ENCODE data around the gene GALNT5.

GALNT5 gene

GRCh38 chr2:157304811-157305722, 47.6 kb downstream of the GALNT5 start:
- Histone ChIP-seq H3K36me3 (ENCODE audit: low read length) (no peaks in the 10 kb centered on the region), H3K9me2 (replicated peaks; ENCODE audit: insufficient read depth, low read length) (no peaks in the 10 kb centered on the region), H3K9me3 (ENCODE audit: insufficient read depth, low read length) (no peaks in the 10 kb centered on the region), H2AFZ (ENCODE audit: low read depth, low read length, severe bottlenecking) (no peak overlapping the region), H3K4me3 (ENCODE audit: insufficient read depth, low read length, poor library complexity, severe bottlenecking) (no peak overlapping the region), H3K27me3 (ENCODE audit: low read length) (no peaks in the 10 kb centered on the region), H3F3A (ENCODE audit: insufficient read depth) (no peaks in the 10 kb centered on the region), H3K9ac (ENCODE audit: low read length) (no peak overlapping the region), H3K79me2 (ENCODE audit: insufficient read depth, low read length) (no peaks in the 10 kb centered on the region), H4K20me1 (ENCODE audit: low read depth, low read length) (no peaks in the 10 kb centered on the region), H3K4me2 (ENCODE audit: low read depth, low read length, poor library complexity, severe bottlenecking) (no peak overlapping the region), H3K27ac (ENCODE audit: low read depth, low read length) (no peak overlapping the region)
- TF ChIP-seq, protein P1, sequence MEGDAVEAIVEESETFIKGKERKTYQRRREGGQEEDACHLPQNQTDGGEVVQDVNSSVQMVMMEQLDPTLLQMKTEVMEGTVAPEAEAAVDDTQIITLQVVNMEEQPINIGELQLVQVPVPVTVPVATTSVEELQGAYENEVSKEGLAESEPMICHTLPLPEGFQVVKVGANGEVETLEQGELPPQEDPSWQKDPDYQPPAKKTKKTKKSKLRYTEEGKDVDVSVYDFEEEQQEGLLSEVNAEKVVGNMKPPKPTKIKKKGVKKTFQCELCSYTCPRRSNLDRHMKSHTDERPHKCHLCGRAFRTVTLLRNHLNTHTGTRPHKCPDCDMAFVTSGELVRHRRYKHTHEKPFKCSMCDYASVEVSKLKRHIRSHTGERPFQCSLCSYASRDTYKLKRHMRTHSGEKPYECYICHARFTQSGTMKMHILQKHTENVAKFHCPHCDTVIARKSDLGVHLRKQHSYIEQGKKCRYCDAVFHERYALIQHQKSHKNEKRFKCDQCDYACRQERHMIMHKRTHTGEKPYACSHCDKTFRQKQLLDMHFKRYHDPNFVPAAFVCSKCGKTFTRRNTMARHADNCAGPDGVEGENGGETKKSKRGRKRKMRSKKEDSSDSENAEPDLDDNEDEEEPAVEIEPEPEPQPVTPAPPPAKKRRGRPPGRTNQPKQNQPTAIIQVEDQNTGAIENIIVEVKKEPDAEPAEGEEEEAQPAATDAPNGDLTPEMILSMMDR (IDR thresholded peaks at IDR 0.05; ENCODE audit: insufficient read depth, low read length, poor library complexity, severe bottlenecking): no peak
- TF ChIP-seq EZH2phosphoT487 (conservative IDR thresholded peaks at IDR 0.05; ENCODE audit: low read length): no peak

DNA sequence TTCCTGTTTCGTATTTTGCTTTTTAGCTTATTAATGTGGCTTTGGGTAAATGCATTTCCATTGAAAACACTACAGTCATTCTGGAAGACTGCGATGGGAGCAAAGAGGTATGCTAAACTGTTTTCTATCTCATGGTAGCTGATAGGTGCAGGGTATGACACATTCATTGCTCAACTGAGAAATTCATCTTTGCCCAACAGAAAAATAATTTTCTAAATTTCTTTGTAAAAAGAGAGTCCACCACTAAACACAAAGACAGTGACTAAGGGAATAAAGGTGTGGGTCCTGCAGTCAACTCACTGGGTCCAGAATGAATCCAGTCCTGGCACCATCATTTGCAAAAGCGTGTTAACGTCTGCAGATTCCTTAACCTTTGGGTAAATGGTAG, 48.2 kb downstream of the GALNT5 start:
- Histone ChIP-seq H2AFZ (ENCODE audit: low read depth, low read length, severe bottlenecking) (no peak overlapping the region), H3K9ac (ENCODE audit: low read length) (no peak overlapping the region), H3F3A (ENCODE audit: insufficient read depth) (no peaks in the 10 kb centered on the region), H3K79me2 (ENCODE audit: insufficient read depth, low read length) (no peaks in the 10 kb centered on the region), H3K9me2 (replicated peaks; ENCODE audit: insufficient read depth, low read length) (no peaks in the 10 kb centered on the region), H3K4me2 (ENCODE audit: low read depth, low read length, poor library complexity, severe bottlenecking) (no peak overlapping the region), H3K4me3 (ENCODE audit: insufficient read depth, low read length, poor library complexity, severe bottlenecking) (no peak overlapping the region), H3K9me3 (ENCODE audit: insufficient read depth, low read length) (no peaks in the 10 kb centered on the region), H3K36me3 (ENCODE audit: low read length) (no peaks in the 10 kb centered on the region), H3K27ac (ENCODE audit: low read depth, low read length) (no peak overlapping the region), H3K27me3 (ENCODE audit: low read length) (no peaks in the 10 kb centered on the region), H4K20me1 (ENCODE audit: low read depth, low read length) (no peaks in the 10 kb centered on the region)
- TF ChIP-seq, protein P1 (IDR thresholded peaks at IDR 0.05; ENCODE audit: insufficient read depth, low read length, poor library complexity, severe bottlenecking): no peak
- no peak for TF ChIP-seq EZH2phosphoT487 (conservative IDR thresholded peaks at IDR 0.05; ENCODE audit: low read length)

GRCh38 chr2:157307021-157307420, 49.5 kb downstream of the GALNT5 start:
- no peak for TF ChIP-seq EZH2phosphoT487 (conservative IDR thresholded peaks at IDR 0.05; ENCODE audit: low read length)
- TF ChIP-seq, protein P1 (IDR thresholded peaks at IDR 0.05; ENCODE audit: insufficient read depth, low read length, poor library complexity, severe bottlenecking): no peak
- no peak overlapping the region for H3K4me3 ChIP-seq (ENCODE audit: insufficient read depth, low read length, poor library complexity, severe bottlenecking)
- H3K36me3 ChIP-seq (ENCODE audit: low read length): no peaks in the 10 kb centered on the region
- H3K27me3 ChIP-seq (ENCODE audit: low read length): no peaks in the 10 kb centered on the region
- no peaks in the 10 kb centered on the region for H3K9me3 ChIP-seq (ENCODE audit: insufficient read depth, low read length)
- no peaks in the 10 kb centered on the region for H3F3A ChIP-seq (ENCODE audit: insufficient read depth)
- no peaks in the 10 kb centered on the region for H3K9me2 ChIP-seq (replicated peaks; ENCODE audit: insufficient read depth, low read length)
- H3K79me2 ChIP-seq (ENCODE audit: insufficient read depth, low read length): no peaks in the 10 kb centered on the region
- no peaks in the 10 kb centered on the region for H4K20me1 ChIP-seq (ENCODE audit: low read depth, low read length)
- H3K9ac ChIP-seq (ENCODE audit: low read length): no peak overlapping the region
- no peak overlapping the region for H3K27ac ChIP-seq (ENCODE audit: low read depth, low read length)
- no peak overlapping the region for H2AFZ ChIP-seq (ENCODE audit: low read depth, low read length, severe bottlenecking)
- H3K4me2 ChIP-seq (ENCODE audit: low read depth, low read length, poor library complexity, severe bottlenecking): no peak overlapping the region

Data from SU-DHL-6 (cell line).